ENCODE data around the gene CCNG1.

- no peak for TF ChIP-seq EZH2 (IDR thresholded peaks at IDR 0.05; ENCODE audit: borderline replicate concordance, low read length)
- no peak for TF ChIP-seq CTCF (conservative IDR thresholded peaks at IDR 0.05 in 1 of 2, IDR thresholded peaks at IDR 0.05 in 1 of 2; ENCODE audit: extremely low read depth in 1 of 2, insufficient read depth in 1 of 2, low read depth in 1 of 2, low read length in 2 of 2)
These were observed 18.7 kb downstream of the CCNG1 start for GRCh38 chr5:163456029-163456589.

Measured in mammary epithelial cell (primary cell).